Mononuclear cell (primary cell): ENCODE data around the gene LRRC75A. TPM values are rescaled to one million over a fixed set of nuclear protein-coding genes. Genes with fewer than 3 reads are reported as not detected.

Experiments used
- H3K27me3 ChIP-seq: 2 replicates; pipeline ENCODE4 v1.6.0; 2011; ENCODE audit warnings: low read length, control low read depth; ENCODE audit not compliant: insufficient read depth
- H3K4me1 ChIP-seq: 2 replicates; pipeline ENCODE4 v1.5.1; 2011; ENCODE audit warnings: mild to moderate bottlenecking, low read length, control low read depth; ENCODE audit not compliant: insufficient read depth
- H3K4me3 ChIP-seq: 2 replicates; pipeline ENCODE4 v1.5.1; 2011; ENCODE audit warnings: mild to moderate bottlenecking, low read length, moderate library complexity
- H3K9me3 ChIP-seq: 2 replicates; pipeline ENCODE4 v1.5.1; 2011; ENCODE audit warnings: low read depth, mild to moderate bottlenecking, control low read depth, low read length
- total RNA-seq: library from RNA; depleted of rRNA; stranded (reverse); fragments of >200 nt; gene quantifications from one replicate; pipeline ENCODE4 v1.2.3, GENCODE V29; 2012

LRRC75A gene
- total RNA-seq, 1 donor, result 2.2 TPM

DNA sequence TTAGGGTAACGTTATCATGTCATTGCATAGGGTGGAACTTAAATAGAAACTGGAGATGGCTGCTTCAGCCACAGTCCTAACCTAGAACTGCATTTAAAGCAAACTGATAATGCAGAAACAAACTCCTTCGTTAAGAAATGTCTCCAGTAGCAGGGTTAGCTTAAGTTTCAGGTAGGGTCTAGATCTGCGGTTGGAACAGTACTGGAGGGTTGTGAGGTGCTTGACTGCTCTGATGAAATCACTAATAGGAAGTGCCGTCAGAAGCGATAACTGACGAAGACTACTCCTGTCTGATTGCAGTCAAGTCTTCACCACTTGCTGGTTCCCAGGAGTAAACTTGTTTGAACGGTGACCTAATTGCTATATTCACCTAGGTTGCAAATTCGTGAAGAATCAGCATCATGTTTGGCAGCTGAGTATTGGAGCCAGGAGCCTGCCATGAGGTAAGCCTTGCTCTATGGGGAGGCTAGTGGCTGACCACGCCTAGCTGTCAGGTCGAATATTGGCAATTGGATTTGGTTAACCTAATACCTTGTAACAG is 52.1 kb downstream of the LRRC75A start:
- peaks cover 49% of the 10 kb centered on the region for H3K4me1 ChIP-seq
- H3K27me3 ChIP-seq, result no peaks in the 10 kb centered on the region
- H3K4me3 ChIP-seq, result peak overlapping the region; percentile 81
- H3K9me3 ChIP-seq, result no peaks in the 10 kb centered on the region

DNA sequence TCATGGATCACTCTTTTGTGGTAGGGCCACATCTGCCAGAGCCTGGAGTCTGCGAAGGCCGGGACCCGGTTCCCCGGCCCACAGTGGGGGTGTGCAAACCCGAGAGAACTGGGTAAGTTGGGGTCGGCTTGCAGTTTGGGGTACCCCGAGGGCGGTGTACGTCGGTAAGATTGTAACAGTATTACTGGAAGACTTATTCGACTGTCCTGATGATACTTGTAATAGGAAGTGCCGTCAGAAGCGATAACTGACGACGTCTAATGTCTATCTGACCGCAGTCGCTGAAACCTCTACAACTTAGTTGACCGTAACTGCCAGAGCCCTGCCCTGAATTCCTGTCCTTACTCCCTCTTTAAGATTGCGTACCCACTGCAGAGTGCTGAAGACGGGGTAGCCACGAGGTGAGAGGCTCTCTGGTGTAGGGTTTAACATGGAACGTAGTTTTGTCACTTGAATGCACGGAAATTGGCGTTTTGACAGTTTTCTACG is 52.6 kb downstream of the LRRC75A start:
- H3K9me3 ChIP-seq, result no peaks in the 10 kb centered on the region
- no peaks in the 10 kb centered on the region for H3K27me3 ChIP-seq
- peaks cover 49% of the 10 kb centered on the region for H3K4me1 ChIP-seq
- H3K4me3 ChIP-seq, result peak overlapping the region; percentile 81

DNA sequence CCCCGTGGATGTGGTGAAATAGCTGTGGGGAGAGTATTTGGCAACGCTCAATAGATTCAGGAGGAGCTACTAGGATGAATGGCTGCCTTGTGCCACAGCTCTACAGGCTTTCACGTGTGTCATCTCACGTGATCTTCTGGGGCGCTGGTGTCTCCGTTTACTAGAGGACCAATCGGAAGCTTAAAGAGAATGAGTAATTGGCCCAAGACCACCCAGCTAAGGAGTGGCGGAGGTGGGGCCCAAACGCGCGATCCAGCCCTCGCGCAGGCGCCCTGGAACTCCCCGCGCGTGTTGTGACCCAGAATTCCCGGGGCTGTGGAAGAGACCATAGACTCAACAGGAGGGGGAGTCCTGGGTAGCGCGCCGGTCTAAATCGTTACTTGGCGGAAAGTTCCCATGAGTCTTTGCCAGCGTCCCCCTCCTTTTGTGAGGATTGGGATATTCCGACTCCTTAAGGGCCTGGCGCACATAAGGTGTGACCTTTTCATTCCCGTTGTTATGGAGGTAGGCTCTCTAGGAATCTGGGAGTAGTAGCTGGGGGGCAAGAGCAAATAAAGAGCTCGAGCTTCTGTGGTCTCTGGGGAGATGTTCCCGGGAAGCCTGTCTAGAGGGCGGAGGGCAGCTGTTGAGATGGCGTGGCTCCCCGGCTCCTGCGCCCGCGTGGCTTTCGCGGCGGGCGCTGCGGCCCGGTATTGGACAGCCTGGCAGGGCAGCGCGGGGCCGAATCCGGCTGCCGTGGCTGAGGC is 53.3 kb downstream of the LRRC75A start:
- H3K27me3 ChIP-seq, result no peaks in the 10 kb centered on the region
- H3K4me3 ChIP-seq, result peak overlapping the region; percentile 81
- peaks cover 49% of the 10 kb centered on the region for H3K4me1 ChIP-seq
- H3K9me3 ChIP-seq, result no peaks in the 10 kb centered on the region

GRCh38 chr17:16438173-16438556 is 53.8 kb downstream of the LRRC75A start:
- H3K4me1 ChIP-seq, result peaks cover 47% of the 10 kb centered on the region
- H3K4me3 ChIP-seq, result peak overlapping the region; percentile 81
- H3K9me3 ChIP-seq, result no peaks in the 10 kb centered on the region
- H3K27me3 ChIP-seq, result no peaks in the 10 kb centered on the region

DNA sequence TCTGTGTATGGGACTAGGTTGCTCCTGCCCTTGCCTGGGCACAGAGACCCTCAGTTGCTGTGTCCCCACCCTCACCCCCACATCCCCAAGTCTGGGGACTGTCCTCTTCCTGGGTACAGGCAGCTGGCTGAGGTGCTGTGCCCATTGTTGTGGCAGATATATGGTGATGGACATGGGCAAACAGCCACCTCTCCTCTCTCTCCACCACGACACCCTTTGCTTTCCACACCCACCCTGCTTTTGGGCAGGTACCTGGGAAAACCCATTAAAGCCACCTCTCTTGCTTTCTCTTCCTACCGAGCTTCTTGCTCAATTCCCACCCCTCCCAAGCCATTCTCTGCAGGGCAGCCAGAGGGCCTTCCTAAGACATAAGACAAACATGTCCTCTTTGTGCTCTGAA is 54.9 kb downstream of the LRRC75A start:
- H3K27me3 ChIP-seq, result no peaks in the 10 kb centered on the region
- H3K9me3 ChIP-seq, result no peaks in the 10 kb centered on the region
- peaks cover 36% of the 10 kb centered on the region for H3K4me1 ChIP-seq
- H3K4me3 ChIP-seq, result no peak overlapping the region

DNA sequence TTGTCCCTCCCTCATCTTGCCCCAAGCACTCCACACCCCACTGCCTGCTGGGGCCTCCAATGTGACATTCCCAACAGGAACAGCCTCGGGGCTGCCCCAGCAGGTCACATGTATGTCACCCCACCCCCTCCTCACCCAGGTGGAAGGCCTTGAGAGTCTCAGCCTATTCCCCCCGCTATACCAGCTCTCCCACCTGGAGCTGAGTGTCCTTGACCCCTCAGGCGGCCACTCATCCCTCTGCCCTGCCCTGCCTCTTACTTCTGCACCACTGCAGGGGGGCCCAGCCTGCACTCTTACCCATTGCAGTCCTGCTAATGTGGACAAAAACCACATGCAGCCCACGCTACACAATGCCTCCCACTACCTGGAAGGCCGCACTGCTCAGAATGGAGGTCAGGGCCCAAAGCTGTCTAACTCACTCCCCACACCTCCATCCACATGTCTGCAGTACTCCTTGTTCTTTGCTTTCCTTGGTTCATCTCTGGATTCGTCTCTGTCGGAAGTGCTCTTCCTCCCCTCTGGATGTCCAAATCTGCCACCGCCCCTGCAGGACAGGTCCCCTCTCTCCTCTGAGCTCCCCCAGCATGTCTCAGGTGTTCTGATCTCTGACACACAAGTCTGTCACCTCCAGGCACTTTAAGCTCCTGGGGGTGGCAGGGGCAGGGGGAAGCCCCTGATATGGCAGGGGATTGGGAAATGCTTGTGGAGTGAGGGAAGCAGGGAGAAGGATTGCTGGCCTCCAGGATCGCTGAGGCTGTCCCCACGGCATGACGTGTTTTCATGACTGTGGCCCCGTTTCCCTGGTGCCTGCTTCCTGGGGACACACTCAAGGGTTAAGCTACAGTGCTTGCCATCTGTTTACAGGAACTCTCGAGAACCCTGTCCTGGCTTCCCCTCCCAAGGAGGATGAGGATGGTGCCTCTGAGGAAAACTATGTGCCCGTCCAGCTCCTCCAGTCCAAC is 55.8 kb downstream of the LRRC75A start:
- Histone ChIP-seq H3K27me3 (no peaks in the 10 kb centered on the region), H3K9me3 (no peaks in the 10 kb centered on the region), H3K4me1 (peaks cover 27% of the 10 kb centered on the region), H3K4me3 (no peak overlapping the region)

DNA sequence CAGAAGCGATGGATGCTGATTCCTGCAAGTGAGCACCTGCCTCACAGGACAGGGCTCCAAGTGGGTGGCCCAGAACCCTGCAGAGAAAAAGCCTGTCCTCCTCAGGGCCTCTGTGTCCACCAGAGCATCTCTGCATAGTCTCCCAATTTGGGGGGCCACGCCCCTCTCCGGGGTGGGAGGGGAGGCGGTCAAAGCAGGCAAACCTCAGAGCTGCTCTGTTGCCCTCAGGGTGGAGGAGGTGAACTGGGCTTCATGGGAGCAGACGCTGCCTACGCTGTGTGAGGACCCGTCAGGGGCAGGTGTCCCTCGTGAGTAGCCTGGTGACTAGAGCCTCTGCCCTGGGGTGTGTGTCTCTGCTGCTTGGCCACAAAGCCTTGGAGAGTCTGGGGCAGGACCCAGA is 57.3 kb downstream of the LRRC75A start:
- Histone ChIP-seq H3K27me3 (no peaks in the 10 kb centered on the region), H3K4me3 (no peak overlapping the region), H3K4me1 (peaks cover 11% of the 10 kb centered on the region), H3K9me3 (no peaks in the 10 kb centered on the region)

- peaks cover 5% of the 10 kb centered on the region for H3K4me1 ChIP-seq
- H3K27me3 ChIP-seq, result no peaks in the 10 kb centered on the region
Observed at GRCh38 chr17:16433514-16433913, 58.5 kb downstream of the LRRC75A start.

GRCh38 chr17:16432017-16432416 is 60.0 kb downstream of the LRRC75A start:
- Histone ChIP-seq H3K4me3 (no peak overlapping the region), H3K4me1 (no peaks in the 10 kb centered on the region), H3K27me3 (no peaks in the 10 kb centered on the region), H3K9me3 (no peaks in the 10 kb centered on the region)

More at GRCh38 chr17:16433514-16433913, 58.5 kb downstream of the LRRC75A start:
- H3K9me3 ChIP-seq, result no peaks in the 10 kb centered on the region
- H3K4me3 ChIP-seq, result no peak overlapping the region

DNA sequence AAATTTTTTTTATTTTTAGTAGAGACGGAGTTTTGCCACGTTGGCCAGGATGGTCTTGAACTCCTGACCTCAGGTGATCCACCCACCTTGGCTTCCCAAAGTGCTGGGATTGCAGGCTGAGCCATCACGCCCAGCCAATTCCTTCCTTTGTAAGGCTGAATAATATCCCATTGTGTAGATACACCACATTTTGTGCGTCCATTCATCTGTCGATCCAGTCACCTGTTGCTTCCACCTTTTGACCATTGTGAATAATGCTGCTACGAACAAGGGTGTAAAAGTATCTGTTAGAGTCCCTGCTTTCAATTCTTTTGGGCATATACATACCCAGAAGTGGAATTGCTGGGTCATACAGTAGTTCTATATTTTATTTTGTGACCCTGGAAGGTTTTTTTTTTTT is 61.3 kb downstream of the LRRC75A start:
- H3K9me3 ChIP-seq, result no peaks in the 10 kb centered on the region
- H3K4me1 ChIP-seq, result no peaks in the 10 kb centered on the region
- no peak overlapping the region for H3K4me3 ChIP-seq
- H3K27me3 ChIP-seq, result no peaks in the 10 kb centered on the region

DNA sequence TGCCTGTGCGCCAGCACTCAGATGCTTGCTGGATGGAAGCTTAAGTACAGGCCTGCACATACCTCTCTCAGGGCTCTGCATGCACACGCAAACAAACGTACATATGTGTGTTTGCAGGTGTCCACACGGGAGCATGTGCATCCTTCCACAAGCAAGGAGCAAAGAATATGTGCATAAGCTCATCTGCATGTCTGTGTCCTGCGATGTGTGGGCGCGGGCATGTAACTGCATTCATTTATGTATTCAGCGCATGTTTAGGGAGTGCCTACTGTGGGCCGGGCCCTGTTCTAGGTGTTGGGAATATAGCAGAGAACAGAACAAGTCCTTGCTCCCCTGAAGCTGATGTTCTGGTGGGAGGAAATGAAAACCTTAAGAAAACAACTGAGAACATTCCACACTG is 62.9 kb downstream of the LRRC75A start:
- Histone ChIP-seq H3K4me3 (no peak overlapping the region), H3K27me3 (no peaks in the 10 kb centered on the region), H3K9me3 (no peaks in the 10 kb centered on the region), H3K4me1 (no peaks in the 10 kb centered on the region)

- Histone ChIP-seq H3K27me3 (no peaks in the 10 kb centered on the region), H3K9me3 (no peaks in the 10 kb centered on the region), H3K4me3 (no peak overlapping the region), H3K4me1 (no peaks in the 10 kb centered on the region)
Observed at GRCh38 chr17:16428098-16428882, 63.7 kb downstream of the LRRC75A start.

DNA sequence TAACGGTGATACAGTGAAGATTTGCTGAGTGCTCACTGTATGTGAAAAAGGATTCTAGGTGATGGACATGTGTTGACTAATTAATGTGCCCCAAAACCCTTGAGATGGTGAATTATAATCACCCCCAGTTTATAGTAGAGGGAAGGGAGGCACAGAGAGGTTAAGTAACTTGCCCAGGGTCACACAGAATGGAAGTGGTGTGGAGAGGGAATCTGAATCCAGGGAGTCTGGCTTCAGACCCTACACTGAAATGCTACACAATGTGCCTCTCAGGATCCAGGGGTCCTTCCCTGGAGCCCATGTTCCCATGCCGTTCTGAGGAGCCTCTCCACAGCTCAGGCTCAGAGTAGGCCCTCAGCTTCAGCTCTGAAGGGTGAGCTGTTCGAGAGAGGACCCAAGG is 65.0 kb downstream of the LRRC75A start:
- no peaks in the 10 kb centered on the region for H3K4me1 ChIP-seq
- H3K9me3 ChIP-seq, result no peaks in the 10 kb centered on the region
- no peaks in the 10 kb centered on the region for H3K27me3 ChIP-seq
- H3K4me3 ChIP-seq, result no peak overlapping the region
